Brain microvascular endothelial cell (primary cell): Measurements from ENCODE around the gene DHX35.

Source experiments
- DNase-seq: peaks from one replicate; pipeline ENCODE4 v3.0.0-alpha.2; 2020
- H3K27ac ChIP-seq: fragments of 250-450 bp; sonication (Bioruptor Pico); 2 replicates; pipeline ENCODE4 v1.5.1; 2020; ENCODE audit warnings: mild to moderate bottlenecking, moderate library complexity
- H3K27me3 ChIP-seq: fragments of 250-450 bp; sonication (Bioruptor Pico); replicated peaks from 2 replicates; pipeline ENCODE4 v1.5.1; 2020; ENCODE audit warnings: mild to moderate bottlenecking
- H3K36me3 ChIP-seq: fragments of 250-450 bp; sonication (Bioruptor Pico); replicated peaks from 2 replicates; pipeline ENCODE4 v1.5.1; 2020; ENCODE audit warnings: mild to moderate bottlenecking
- H3K4me3 ChIP-seq: 2 replicates; pipeline ENCODE4 v1.5.1; 2011; ENCODE audit warnings: low read depth, mild to moderate bottlenecking, control low read depth, low read length, moderate library complexity
- CTCF ChIP-seq: IDR thresholded peaks from 2 replicates; pipeline ENCODE4 v1.5.1; 2011; ENCODE audit warnings: low read depth, mild to moderate bottlenecking, moderate library complexity, low read length, control low read depth, inconsistent platforms; ENCODE audit errors: missing control alignments
- in situ Hi-C: cut with HindIII; loops from 2 replicates; pipeline ENCODE4 v1.10.0; 2017; ENCODE audit warnings: low sequenced_read_pairs, low pct_ligation_motif_present

The DHX35 gene

GRCh38 chr20:38935967-38936407 lies 26.2 kb upstream of the DHX35 start:
- Histone ChIP-seq H3K4me3 (no peak overlapping the region), H3K36me3 (no peaks in the 10 kb centered on the region), H3K27me3 (no peaks in the 10 kb centered on the region), H3K27ac (no peak overlapping the region)
- DNase-seq, result no peak
- in situ Hi-C loops, result no loop called here
- TF ChIP-seq CTCF, result peak; percentile 8

- no peak for DNase-seq
- in situ Hi-C loops, result no loop called here
- no peaks in the 10 kb centered on the region for H3K27me3 ChIP-seq
Observed at GRCh38 chr20:38937000-38937399, 25.1 kb upstream of the DHX35 start.

DNA sequence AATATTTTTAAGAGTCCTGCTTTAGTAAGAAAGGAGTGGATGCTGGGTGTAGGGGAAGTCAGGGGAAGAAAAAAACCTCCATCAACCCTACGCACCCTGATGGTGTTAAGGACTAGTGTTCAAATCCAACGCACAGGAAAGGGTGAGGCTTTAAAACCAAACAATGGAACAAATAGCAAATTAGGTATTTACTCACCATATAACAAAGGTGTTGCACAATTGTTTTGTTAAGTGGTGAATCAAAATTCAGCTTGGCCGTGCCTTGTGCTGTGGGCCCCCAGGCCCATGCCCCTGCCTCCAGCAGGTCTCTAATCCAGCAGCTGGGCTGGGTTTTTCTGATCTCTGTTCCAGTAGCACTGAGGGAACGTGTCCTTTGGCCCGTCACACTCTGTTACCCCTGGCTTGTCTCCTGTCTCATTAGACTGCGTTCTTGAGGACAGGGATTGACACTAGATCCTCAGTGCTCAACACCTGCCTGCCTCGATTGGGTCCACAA lies 24.1 kb upstream of the DHX35 start:
- Histone ChIP-seq H3K4me3 (no peak overlapping the region), H3K36me3 (no peaks in the 10 kb centered on the region), H3K27me3 (no peaks in the 10 kb centered on the region), H3K27ac (no peak overlapping the region)
- DNase-seq, result no peak
- TF ChIP-seq CTCF, result no peak
- in situ Hi-C loops, result no loop called here

More at GRCh38 chr20:38937000-38937399, 25.1 kb upstream of the DHX35 start:
- TF ChIP-seq CTCF, result no peak
- no peaks in the 10 kb centered on the region for H3K36me3 ChIP-seq
- no peak overlapping the region for H3K27ac ChIP-seq
- no peak overlapping the region for H3K4me3 ChIP-seq

DNA sequence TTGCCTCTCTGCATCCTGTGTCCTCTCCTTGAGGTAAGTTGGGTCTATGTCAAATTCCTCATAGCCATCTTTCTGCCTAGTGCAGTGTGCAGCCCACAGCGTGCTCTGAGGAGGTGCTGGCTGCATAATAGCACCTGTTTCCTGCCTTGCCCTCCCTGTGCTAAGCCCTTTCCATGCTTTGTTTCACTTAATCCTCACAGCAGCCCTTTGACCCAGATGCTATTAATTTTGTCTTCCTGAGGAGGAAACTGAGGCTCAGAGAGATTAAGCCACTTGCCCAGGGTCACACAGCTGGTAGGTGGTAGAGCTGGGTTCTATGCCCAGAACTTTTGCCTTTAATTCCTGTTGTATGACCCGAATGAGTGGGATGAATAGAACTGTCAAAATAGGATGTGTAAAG lies 22.5 kb upstream of the DHX35 start:
- TF ChIP-seq CTCF, result no peak
- no peaks in the 10 kb centered on the region for H3K36me3 ChIP-seq
- in situ Hi-C loops, result no loop called here
- no peak for DNase-seq
- no peak overlapping the region for H3K27ac ChIP-seq
- H3K27me3 ChIP-seq, result no peaks in the 10 kb centered on the region
- no peak overlapping the region for H3K4me3 ChIP-seq

GRCh38 chr20:38940644-38941043 lies 21.5 kb upstream of the DHX35 start:
- no peak for TF ChIP-seq CTCF
- H3K27ac ChIP-seq, result no peak overlapping the region
- no peaks in the 10 kb centered on the region for H3K27me3 ChIP-seq
- no peak overlapping the region for H3K4me3 ChIP-seq
- DNase-seq, result no peak
- in situ Hi-C loops, result no loop called here
- H3K36me3 ChIP-seq, result no peaks in the 10 kb centered on the region

DNA sequence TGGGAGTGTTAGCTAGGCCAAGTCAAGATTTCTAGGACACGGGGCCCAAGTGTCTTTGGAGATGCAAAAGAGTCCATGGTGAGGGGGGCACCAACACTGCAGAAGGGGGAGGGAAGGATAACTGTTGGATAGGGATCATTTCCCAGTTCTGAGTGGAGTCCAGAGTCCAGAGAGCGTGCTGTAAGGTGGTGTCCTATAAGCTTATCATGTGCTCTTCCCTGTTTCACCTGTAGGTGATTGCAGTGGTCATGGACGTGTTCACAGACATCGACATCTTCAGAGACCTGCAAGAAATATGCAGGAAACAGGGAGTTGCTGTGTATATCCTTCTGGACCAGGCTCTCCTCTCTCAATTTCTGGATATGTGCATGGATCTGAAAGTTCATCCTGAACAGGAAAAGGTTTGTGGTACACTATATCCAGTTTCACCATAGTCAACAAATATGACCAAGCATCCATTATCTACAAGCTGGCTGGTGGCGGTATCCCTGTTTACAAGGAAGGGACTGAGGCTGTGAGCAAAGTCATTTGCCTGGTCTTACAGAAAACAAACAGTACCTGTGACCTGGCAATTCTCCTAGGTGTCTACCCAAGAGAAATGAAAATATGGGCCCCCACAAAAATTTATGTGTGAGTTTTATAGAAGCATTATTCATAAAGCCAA lies 20.3 kb upstream of the DHX35 start:
- DNase-seq, result no peak
- TF ChIP-seq CTCF, result peak; percentile 28
- no peak overlapping the region for H3K27ac ChIP-seq
- H3K36me3 ChIP-seq, result no peaks in the 10 kb centered on the region
- no peak overlapping the region for H3K4me3 ChIP-seq
- no peaks in the 10 kb centered on the region for H3K27me3 ChIP-seq
- in situ Hi-C loops, result no loop called here
